Fibroblast of skin of right biceps (primary cell): ENCODE results near the gene GLRA2.

Experiments used
- DNase-seq: peaks from one replicate; pipeline ENCODE4 v3.0.0-alpha.2; 2013

Gene GLRA2

DNA sequence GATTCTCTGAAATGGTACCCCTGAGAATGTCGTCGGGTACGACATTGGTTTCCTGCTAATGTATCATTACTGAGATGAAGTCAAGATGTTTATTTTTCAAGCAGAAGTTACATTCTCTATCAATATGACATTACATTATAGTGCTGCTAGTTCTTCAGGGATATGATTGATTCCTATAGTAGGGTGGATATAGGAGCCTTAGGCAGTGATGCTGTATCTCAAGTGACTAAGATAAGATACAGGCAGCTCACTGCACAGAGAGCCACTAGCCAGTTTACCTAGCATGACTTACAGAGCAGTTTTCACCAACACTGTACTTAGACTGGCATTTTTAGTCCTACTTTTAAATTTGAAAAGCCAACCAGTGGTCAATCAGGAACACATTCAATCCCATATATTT is 188.6 kb downstream of the GLRA2 start:
- no peak for DNase-seq

DNA sequence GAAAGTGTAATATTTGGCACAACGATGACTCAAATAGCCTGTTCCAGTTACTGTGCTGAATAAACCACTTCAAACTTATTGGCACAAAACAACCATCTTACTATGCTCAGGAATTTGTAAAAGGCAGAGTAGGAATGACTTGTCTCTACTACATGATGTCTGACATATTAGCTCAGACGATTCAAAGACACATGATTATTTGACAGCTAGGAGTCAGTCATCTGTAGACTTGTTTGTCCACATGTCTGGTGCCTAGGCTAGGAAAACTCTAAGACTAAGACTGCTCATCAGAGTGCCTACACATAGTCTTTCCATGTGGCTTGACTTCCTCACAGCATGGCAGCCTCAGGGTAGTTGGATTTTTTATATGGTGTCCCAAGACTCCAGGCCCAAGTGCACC is 189.1 kb downstream of the GLRA2 start:
- DNase-seq: peak; percentile 17

GRCh38 chrX:14729058-14729457 is 199.7 kb downstream of the GLRA2 start:
- no peak for DNase-seq

DNA sequence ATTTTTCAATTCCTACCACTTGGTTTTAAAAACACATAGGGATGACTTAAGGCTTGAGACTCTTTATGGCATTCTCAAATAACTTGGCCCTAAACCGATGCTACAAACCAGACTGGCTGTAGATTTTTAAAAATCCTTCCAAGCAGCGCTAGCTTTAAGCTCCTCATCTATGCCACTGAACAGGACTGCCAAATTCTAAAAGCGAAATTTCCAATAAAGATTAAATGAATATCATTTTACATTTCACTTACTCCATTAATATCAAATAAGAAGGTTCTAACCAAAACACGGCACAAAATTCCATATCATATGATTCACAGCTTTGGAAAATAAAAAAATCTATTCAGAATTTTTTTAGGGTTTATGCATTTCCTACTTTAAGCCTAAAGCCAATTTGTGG is 209.3 kb downstream of the GLRA2 start:
- peak; percentile 55 for DNase-seq

- DNase-seq: peak; percentile 71
Observed at GRCh38 chrX:14753441-14753840, 224.1 kb downstream of the GLRA2 start.

- DNase-seq: no peak
Observed at GRCh38 chrX:14758029-14758491, 228.7 kb downstream of the GLRA2 start.

DNA sequence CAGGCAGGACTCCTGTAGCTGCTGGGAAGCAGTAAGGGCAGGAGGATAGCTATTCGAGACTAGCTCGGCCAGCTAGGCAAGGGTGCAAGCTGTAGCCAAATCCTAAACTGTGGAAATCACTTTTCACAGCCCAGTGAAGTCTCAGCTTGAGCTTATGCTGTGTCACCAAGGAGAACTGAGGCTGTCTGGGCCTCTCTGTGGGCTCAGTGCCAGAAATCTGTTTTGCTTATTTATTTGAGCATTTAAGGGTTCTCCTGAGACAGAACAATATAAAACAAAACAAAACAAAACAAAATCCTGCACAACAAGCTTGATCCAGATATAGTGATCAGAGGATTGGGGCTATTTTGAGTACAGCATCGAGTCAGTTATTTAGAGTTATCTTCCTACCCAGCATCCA is 246.1 kb downstream of the GLRA2 start:
- DNase-seq: no peak

- peak; percentile 23 for DNase-seq
Observed at GRCh38 chrX:14776901-14777300, 247.6 kb downstream of the GLRA2 start.

DNA sequence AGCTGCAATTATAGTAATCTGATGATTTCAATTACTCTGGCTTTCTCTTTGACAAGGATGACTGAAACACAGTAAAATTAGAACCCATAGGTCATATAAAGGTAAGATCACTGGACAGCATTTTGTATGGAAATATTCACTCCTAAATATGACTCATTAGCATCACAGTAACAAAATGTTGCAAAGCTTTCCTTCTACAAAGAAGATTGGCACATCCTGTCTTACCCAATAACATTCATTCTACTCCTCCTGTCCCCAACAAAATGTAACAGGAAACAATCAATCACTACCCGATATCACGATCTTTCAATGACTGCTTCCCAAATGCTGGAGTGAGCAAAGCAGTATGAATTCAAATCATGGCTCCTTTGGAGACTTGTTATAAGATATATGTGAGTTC is 248.2 kb downstream of the GLRA2 start:
- DNase-seq: peak; percentile 65

DNA sequence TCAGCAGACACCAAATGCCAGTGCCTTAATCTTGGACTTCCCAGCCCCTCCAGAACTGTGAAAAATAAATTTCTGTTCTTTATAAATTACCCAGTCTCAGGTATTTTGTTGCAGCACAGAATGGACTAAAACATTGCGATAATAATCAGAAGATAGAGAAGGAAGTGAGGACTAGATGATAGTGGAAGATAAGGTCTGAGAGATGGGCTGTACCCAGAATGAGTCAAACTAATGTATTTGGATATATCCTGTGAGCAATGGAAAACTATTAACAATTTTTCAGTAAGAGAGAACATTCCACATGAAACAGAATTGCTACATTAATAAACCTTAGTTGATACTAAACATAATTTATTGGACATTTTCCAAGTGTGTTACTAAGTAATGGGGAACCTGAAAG is 250.2 kb downstream of the GLRA2 start:
- DNase-seq: no peak
